Gastroesophageal sphincter (tissue), 4 donors: ENCODE measurements around the gene COLEC12. TPM values are rescaled to one million over a fixed set of nuclear protein-coding genes. Genes with fewer than 3 reads are reported as not detected.

Experiments
- ATAC-seq: fragments of 150-250 bp; one replicate; pipeline ENCODE4 v1.9.1; 2016; ENCODE audit warnings: mild to moderate bottlenecking, moderate library complexity
- H3K27ac ChIP-seq, 4 donors: fragments of 200-600 bp; sonication (generic) in 3 of 4; 1 replicate in 3 of 4; 2 replicates in 1 of 4; pipeline ENCODE4 v1.5.1; 2016 to 2019
- H3K27me3 ChIP-seq: fragments of 200-600 bp; sonication (generic); one replicate; pipeline ENCODE4 v1.5.1; 2019
- H3K36me3 ChIP-seq, 2 donors: fragments of 200-600 bp; sonication (generic); one replicate each; pipeline ENCODE4 v1.5.1; 2019; ENCODE audit warnings: control low read depth in 1 of 2
- H3K4me1 ChIP-seq, 3 donors: fragments of 200-600 bp; sonication (generic); 1 replicate in 2 of 3; 2 replicates in 1 of 3; pipeline ENCODE4 v1.5.1; 2016 to 2019; ENCODE audit warnings: control low read depth in 2 of 3
- H3K4me3 ChIP-seq, 2 donors: fragments of 200-600 bp; sonication (generic); one replicate each; pipeline ENCODE4 v1.5.1; 2019; ENCODE audit warnings: mild to moderate bottlenecking in 1 of 2, moderate library complexity in 1 of 2
- H3K9me3 ChIP-seq, 3 donors: fragments of 200-600 bp; sonication (generic); one replicate each; pipeline ENCODE4 v1.5.1; 2017 to 2019; ENCODE audit warnings: control low read depth in 2 of 3
- EP300 ChIP-seq: sonication (generic); formaldehyde crosslinking; IDR thresholded peaks from one replicate; pipeline ENCODE4 v1.6.1; 2017; ENCODE audit warnings: antibody characterized with exemption, mild to moderate bottlenecking
- POLR2A ChIP-seq, 2 donors: fragments of 450-650 bp; IDR thresholded peaks; one replicate each; pipeline ENCODE4 v1.6.1; 2017; ENCODE audit warnings: antibody characterized with exemption in 2 of 2, mild to moderate bottlenecking in 2 of 2, moderate library complexity in 1 of 2
- POLR2AphosphoS5 ChIP-seq: sonication (generic); formaldehyde crosslinking; IDR thresholded peaks from one replicate; pipeline ENCODE4 v1.6.1; 2017; ENCODE audit warnings: antibody characterized with exemption
- WGBS, 2 donors: methylation state at CpG; one replicate each; pipeline ENCODE4 v1.1.5; 2018; ENCODE audit warnings: low coverage in 1 of 2; 5-methylcytosine and 5-hydroxymethylcytosine counted together
- total RNA-seq, 4 donors: library from RNA; depleted of rRNA; stranded (reverse); fragments of >200 nt; gene quantifications; one replicate each; pipeline ENCODE4 v1.1.0, GENCODE V29; 2016
- TF ChIP-seq, protein P1 (sequence below), 4 experiments: fragments of 200-600 bp in 2 of 4; fragments of 450-650 bp in 2 of 4; sonication (generic) in 1 of 4; IDR thresholded peaks; one replicate each; pipeline ENCODE4 v1.5.1; 2017 to 2019; ENCODE audit warnings: antibody characterized with exemption in 4 of 4, mild to moderate bottlenecking in 2 of 4, moderate library complexity in 2 of 4

The COLEC12 gene
- total RNA-seq, 4 donors from 2014 or later, result 21.2 to 40.1 (median 37.1) TPM

DNA sequence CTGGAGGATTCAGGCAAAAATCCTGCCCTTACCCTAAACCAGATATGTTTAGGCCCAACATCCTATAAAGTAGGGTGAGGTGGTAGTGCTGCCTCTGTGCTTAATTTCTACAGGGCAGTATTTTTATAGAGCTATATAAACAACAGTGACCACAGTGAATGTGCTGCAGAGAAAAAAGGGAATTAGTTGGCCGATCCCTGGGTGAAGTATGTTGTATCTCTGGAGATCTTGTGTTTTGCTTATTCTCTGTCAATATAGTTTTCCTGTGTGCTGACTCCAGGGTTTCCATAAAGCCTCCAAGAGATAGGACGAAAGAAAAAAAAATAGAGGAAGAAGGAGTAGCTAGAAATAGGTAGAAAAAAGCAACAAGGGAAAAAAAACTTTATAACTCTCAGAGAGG lies 143.7 kb downstream of the COLEC12 start:
- H3K27ac ChIP-seq, result peak overlapping the region; percentile 18 to 72 (median 57)
- no peaks in the 10 kb centered on the region for H3K36me3 ChIP-seq
- no peaks in the 10 kb centered on the region for H3K27me3 ChIP-seq
- whole genome bisulfite sequencing, 2 donors, result 30 to 31% methylated on average over 2 of the region's 2 CpGs
- no peak for ATAC-seq
- TF ChIP-seq POLR2AphosphoS5 (no peak), EP300 (no peak)
- TF ChIP-seq, protein P1, sequence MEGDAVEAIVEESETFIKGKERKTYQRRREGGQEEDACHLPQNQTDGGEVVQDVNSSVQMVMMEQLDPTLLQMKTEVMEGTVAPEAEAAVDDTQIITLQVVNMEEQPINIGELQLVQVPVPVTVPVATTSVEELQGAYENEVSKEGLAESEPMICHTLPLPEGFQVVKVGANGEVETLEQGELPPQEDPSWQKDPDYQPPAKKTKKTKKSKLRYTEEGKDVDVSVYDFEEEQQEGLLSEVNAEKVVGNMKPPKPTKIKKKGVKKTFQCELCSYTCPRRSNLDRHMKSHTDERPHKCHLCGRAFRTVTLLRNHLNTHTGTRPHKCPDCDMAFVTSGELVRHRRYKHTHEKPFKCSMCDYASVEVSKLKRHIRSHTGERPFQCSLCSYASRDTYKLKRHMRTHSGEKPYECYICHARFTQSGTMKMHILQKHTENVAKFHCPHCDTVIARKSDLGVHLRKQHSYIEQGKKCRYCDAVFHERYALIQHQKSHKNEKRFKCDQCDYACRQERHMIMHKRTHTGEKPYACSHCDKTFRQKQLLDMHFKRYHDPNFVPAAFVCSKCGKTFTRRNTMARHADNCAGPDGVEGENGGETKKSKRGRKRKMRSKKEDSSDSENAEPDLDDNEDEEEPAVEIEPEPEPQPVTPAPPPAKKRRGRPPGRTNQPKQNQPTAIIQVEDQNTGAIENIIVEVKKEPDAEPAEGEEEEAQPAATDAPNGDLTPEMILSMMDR (IDR thresholded peaks at IDR 0.05), result no peak
- H3K9me3 ChIP-seq, result no peaks in the 10 kb centered on the region
- peaks cover 0 to 43% (median 0%) of the 10 kb centered on the region in 3 donors for H3K4me1 ChIP-seq
- no peak overlapping the region for H3K4me3 ChIP-seq

DNA sequence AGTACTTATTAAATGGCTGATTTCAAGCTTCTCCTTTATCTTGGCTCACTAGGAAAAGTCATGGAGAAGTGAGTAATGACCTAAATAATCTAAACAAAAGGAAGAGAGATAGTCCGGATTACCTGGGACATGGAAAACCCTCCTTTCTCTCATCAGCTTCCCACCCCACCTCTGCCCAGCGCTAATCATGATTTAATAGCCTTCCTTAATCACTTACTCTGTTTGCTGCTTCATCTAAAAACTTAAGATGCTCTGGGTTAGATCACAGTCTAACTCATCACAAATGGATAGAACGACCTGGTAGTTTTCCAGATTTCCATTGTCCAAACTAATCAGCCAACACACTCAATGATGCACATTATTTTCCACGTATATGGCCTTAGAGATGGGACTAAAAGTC lies 144.8 kb downstream of the COLEC12 start:
- no peak for ATAC-seq
- Histone ChIP-seq H3K27ac (peak overlapping the region; percentile 18 to 72 (median 57)), H3K4me3 (no peak overlapping the region), H3K36me3 (no peaks in the 10 kb centered on the region), H3K9me3 (no peaks in the 10 kb centered on the region), H3K27me3 (no peaks in the 10 kb centered on the region), H3K4me1 (peaks cover 0 to 51% (median 0%) of the 10 kb centered on the region in 3 donors)
- WGBS, 2 donors, result 35 to 53% methylated on average over 4 of the region's 4 CpGs
- no peak for TF ChIP-seq EP300
- no peak for TF ChIP-seq POLR2AphosphoS5
- TF ChIP-seq, protein P1 (IDR thresholded peaks at IDR 0.05), result no peak
- TF ChIP-seq POLR2A (IDR thresholded peaks at IDR 0.05), result no peak

DNA sequence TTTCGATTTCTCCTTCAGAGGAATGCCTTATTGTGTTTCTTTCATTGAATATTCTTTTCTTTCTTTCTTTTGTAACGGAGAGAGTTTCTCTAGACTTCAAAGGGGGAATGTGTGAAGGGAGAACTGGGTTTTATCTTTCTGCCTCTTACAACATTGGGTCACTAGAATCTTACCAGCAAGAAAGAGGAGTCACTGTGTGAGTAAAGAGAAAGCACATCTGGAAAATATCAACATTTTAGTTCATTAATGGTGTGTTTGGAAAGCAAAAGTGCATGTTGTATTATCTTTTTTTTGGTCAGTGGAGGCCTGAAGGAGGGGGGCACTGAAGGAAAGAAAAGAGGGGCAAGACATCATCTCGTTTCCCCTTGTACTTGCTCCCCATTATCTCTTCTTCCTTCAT lies 146.0 kb downstream of the COLEC12 start:
- TF ChIP-seq EP300 (no peak), POLR2AphosphoS5 (peak; percentile 30)
- no peaks in the 10 kb centered on the region for H3K27me3 ChIP-seq
- ATAC-seq, result no peak
- H3K27ac ChIP-seq, result peak overlapping the region in 2 of 4 donors; percentile 38 to 67
- no peaks in the 10 kb centered on the region for H3K9me3 ChIP-seq
- no peaks in the 10 kb centered on the region for H3K36me3 ChIP-seq
- 52 to 67% methylated on average over 2 of the region's 3 CpGs for WGBS, 2 donors
- no peak overlapping the region for H3K4me3 ChIP-seq
- H3K4me1 ChIP-seq, result peaks cover 0 to 51% (median 0%) of the 10 kb centered on the region in 3 donors

DNA sequence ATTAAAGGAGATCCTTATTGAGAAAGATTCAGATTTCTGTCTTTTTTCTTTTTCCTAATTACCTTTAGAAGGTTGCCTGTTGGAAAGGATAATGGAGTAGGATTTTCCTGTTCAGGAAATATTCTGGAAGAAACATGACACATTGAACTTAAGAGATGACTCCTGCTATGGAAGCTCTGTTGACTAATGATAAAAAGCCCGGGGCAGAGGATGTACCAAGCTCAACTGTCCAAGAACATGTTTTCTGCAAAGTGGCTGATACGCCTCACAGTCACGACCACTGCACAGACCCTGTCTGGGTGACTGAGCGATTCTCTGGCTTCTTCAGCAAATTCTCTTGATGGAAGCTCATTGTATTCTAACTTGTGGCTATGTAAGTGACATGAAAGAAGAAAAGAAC lies 146.5 kb downstream of the COLEC12 start:
- peaks cover 0 to 51% (median 0%) of the 10 kb centered on the region in 3 donors for H3K4me1 ChIP-seq
- H3K4me3 ChIP-seq, result no peak overlapping the region
- 46% methylated on average over 3 to 4 of the region's 4 CpGs for WGBS, 2 donors
- H3K27ac ChIP-seq, result peak overlapping the region in 2 of 4 donors; percentile 38 to 67
- H3K36me3 ChIP-seq, result no peaks in the 10 kb centered on the region
- no peaks in the 10 kb centered on the region for H3K27me3 ChIP-seq
- no peaks in the 10 kb centered on the region for H3K9me3 ChIP-seq
- TF ChIP-seq POLR2A (IDR thresholded peaks at IDR 0.05), result no peak
- no peak for TF ChIP-seq EP300
- TF ChIP-seq, protein P1 (IDR thresholded peaks at IDR 0.05), result no peak
- no peak for TF ChIP-seq POLR2AphosphoS5
- ATAC-seq, result no peak

DNA sequence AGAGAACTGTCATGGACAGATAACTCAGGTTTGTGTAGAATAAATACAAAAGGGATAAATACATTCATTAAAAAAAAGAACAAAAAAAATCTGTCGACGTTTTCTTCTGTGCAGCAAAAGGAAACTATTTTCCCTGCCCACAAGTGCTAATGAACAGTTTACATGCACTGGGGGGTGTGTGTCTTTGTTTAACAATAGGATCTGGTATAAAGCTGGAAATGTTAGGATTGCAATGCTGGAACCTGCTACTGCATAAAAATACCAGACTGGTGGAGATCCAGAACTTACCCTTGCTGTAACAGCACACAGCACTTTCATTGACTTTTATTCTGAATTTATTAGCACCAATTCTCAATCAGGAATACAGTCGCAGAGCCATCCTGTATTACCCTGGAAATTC lies 148.1 kb downstream of the COLEC12 start:
- H3K27me3 ChIP-seq, result no peaks in the 10 kb centered on the region
- H3K36me3 ChIP-seq, result peaks cover 0 to 3% of the 10 kb centered on the region in 2 donors
- peak overlapping the region in 1 of 4 donors; percentile 39 for H3K27ac ChIP-seq
- H3K4me3 ChIP-seq, result no peak overlapping the region
- peaks cover 0 to 46% (median 0%) of the 10 kb centered on the region in 3 donors for H3K4me1 ChIP-seq
- TF ChIP-seq POLR2A (IDR thresholded peaks at IDR 0.05), result no peak
- no peak for TF ChIP-seq POLR2AphosphoS5
- TF ChIP-seq EP300, result no peak
- TF ChIP-seq, protein P1 (IDR thresholded peaks at IDR 0.05), result no peak
- WGBS, 2 donors, result 46 to 60% methylated on average over 3 of the region's 3 CpGs
- no peaks in the 10 kb centered on the region for H3K9me3 ChIP-seq
- no peak for ATAC-seq
